ENCODE data around the gene KCNJ4. TPM values are rescaled to one million over a fixed set of nuclear protein-coding genes. Genes with fewer than 3 reads are reported as not detected.

KCNJ4 gene
- total RNA-seq, 3 donors from 2014 or later (not counting 1 experiment from before 2014, with no cell fraction given) = not detected

DNA sequence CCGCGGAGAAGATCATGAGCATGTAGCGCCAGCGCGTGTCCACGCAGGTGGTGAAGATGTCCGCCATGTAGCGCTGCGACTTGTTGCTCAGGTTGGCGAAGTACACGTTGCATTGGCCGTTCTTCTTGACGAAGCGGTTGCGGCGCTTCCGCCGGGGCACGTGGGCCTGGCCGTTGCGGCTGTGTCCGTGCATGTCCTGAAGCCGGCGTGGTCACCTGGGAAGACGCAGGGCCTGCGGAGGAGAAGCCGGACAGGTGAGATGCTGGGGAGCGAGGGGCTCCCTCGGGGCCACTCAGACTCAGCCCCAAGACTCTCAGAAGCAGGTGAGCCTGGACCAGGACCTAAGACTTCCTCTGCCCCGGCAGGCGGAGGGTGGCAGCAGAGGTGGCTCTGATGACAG, 27.1 kb downstream of the KCNJ4 start:
- intact Hi-C loops (cut with micrococcal nuclease) = no loop called here
- Histone ChIP-seq H3K4me1 (ENCODE audit: control insufficient read depth, insufficient read depth, low read length) (no peaks in the 10 kb centered on the region), H3K36me3 (ENCODE audit: control insufficient read depth, insufficient read depth, low read length) (no peaks in the 10 kb centered on the region), H3K27me3 (ENCODE audit: control insufficient read depth, insufficient read depth, low read length) (no peaks in the 10 kb centered on the region), H3K27ac (ENCODE audit: low read length) (no peak overlapping the region), H3K4me3 (ENCODE audit: low read length) (no peak overlapping the region), H3K9me3 (ENCODE audit: control insufficient read depth, insufficient read depth, low read length) (no peaks in the 10 kb centered on the region)
- H3K4me3 Mint-ChIP-seq = no peak overlapping the region
- no peaks in the 10 kb centered on the region for H3K4me1 Mint-ChIP-seq
- ATAC-seq (no peak), DNase-seq (no peak)
- no peaks in the 10 kb centered on the region for H3K9me3 Mint-ChIP-seq
- H3K27ac Mint-ChIP-seq = no peak overlapping the region
- 97% methylated on average over 31 of the region's 31 CpGs for WGBS (ENCODE audit: insufficient coverage)
- no peaks in the 10 kb centered on the region for H3K36me3 Mint-ChIP-seq
- no peaks in the 10 kb centered on the region for H3K27me3 Mint-ChIP-seq (ENCODE audit: low read depth in 2 of 2)
- TF ChIP-seq CTCF (IDR thresholded peaks at IDR 0.05) = no peak

DNA sequence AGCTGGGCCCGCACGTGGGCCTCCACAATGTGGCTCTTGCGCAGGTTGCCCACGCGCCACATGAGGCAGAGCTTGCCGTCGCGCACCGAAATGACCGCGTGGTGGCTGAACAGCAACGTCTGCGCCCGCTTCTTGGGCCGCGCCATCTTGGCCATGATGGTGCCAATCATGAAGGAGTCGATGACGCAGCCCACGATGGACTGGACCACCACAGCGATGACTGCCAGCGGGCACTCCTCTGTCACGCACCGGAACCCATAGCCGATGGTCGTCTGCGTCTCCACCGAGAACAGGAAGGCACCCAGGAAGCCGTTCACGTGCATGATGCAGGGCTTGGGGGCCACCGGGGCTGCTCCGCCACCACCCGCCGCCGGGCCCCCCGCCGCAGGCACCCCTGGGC, 27.5 kb downstream of the KCNJ4 start:
- Histone ChIP-seq H3K27ac (ENCODE audit: low read length) (no peak overlapping the region), H3K9me3 (ENCODE audit: control insufficient read depth, insufficient read depth, low read length) (no peaks in the 10 kb centered on the region), H3K4me3 (ENCODE audit: low read length) (no peak overlapping the region), H3K4me1 (ENCODE audit: control insufficient read depth, insufficient read depth, low read length) (no peaks in the 10 kb centered on the region), H3K36me3 (ENCODE audit: control insufficient read depth, insufficient read depth, low read length) (no peaks in the 10 kb centered on the region), H3K27me3 (ENCODE audit: control insufficient read depth, insufficient read depth, low read length) (no peaks in the 10 kb centered on the region)
- DNase-seq (no peak), ATAC-seq (no peak)
- H3K4me3 Mint-ChIP-seq = no peak overlapping the region
- H3K36me3 Mint-ChIP-seq = no peaks in the 10 kb centered on the region
- WGBS (ENCODE audit: insufficient coverage) = 96% methylated on average over 36 of the region's 36 CpGs
- no peaks in the 10 kb centered on the region for H3K4me1 Mint-ChIP-seq
- H3K27me3 Mint-ChIP-seq (ENCODE audit: low read depth in 2 of 2) = no peaks in the 10 kb centered on the region
- H3K27ac Mint-ChIP-seq = no peak overlapping the region
- intact Hi-C loops (cut with micrococcal nuclease) = no loop called here
- no peaks in the 10 kb centered on the region for H3K9me3 Mint-ChIP-seq
- no peak for TF ChIP-seq CTCF (IDR thresholded peaks at IDR 0.05)

- H3K9me3 Mint-ChIP-seq = no peaks in the 10 kb centered on the region
- intact Hi-C loops (cut with micrococcal nuclease) = no loop called here
- 89% methylated on average over 17 of the region's 17 CpGs for WGBS (ENCODE audit: insufficient coverage)
- TF ChIP-seq CTCF (IDR thresholded peaks at IDR 0.05) = no peak
- DNase-seq (no peak), ATAC-seq (no peak)
- Histone ChIP-seq H3K4me3 (ENCODE audit: low read length) (no peak overlapping the region), H3K9me3 (ENCODE audit: control insufficient read depth, insufficient read depth, low read length) (no peaks in the 10 kb centered on the region), H3K27ac (ENCODE audit: low read length) (no peak overlapping the region), H3K27me3 (ENCODE audit: control insufficient read depth, insufficient read depth, low read length) (no peaks in the 10 kb centered on the region), H3K4me1 (ENCODE audit: control insufficient read depth, insufficient read depth, low read length) (no peaks in the 10 kb centered on the region), H3K36me3 (ENCODE audit: control insufficient read depth, insufficient read depth, low read length) (no peaks in the 10 kb centered on the region)
- no peaks in the 10 kb centered on the region for H3K4me1 Mint-ChIP-seq
- H3K36me3 Mint-ChIP-seq = no peaks in the 10 kb centered on the region
- no peak overlapping the region for H3K4me3 Mint-ChIP-seq
- H3K27me3 Mint-ChIP-seq (ENCODE audit: low read depth in 2 of 2) = no peaks in the 10 kb centered on the region
- no peak overlapping the region for H3K27ac Mint-ChIP-seq
Measured at GRCh38 chr22:38426628-38427027, 28.4 kb downstream of the KCNJ4 start.

- H3K36me3 Mint-ChIP-seq = no peaks in the 10 kb centered on the region
- Histone ChIP-seq H3K4me3 (ENCODE audit: low read length) (no peak overlapping the region), H3K27ac (ENCODE audit: low read length) (no peak overlapping the region), H3K4me1 (ENCODE audit: control insufficient read depth, insufficient read depth, low read length) (no peaks in the 10 kb centered on the region), H3K27me3 (ENCODE audit: control insufficient read depth, insufficient read depth, low read length) (no peaks in the 10 kb centered on the region), H3K9me3 (ENCODE audit: control insufficient read depth, insufficient read depth, low read length) (no peaks in the 10 kb centered on the region), H3K36me3 (ENCODE audit: control insufficient read depth, insufficient read depth, low read length) (no peaks in the 10 kb centered on the region)
- WGBS (ENCODE audit: insufficient coverage) = 97% methylated on average over 12 of the region's 12 CpGs
- H3K27ac Mint-ChIP-seq = no peak overlapping the region
- ATAC-seq = no peak
- no peak for TF ChIP-seq CTCF (IDR thresholded peaks at IDR 0.05)
- no peaks in the 10 kb centered on the region for H3K27me3 Mint-ChIP-seq (ENCODE audit: low read depth in 2 of 2)
- H3K4me1 Mint-ChIP-seq = no peaks in the 10 kb centered on the region
- DNase-seq = no peak
- intact Hi-C loops (cut with micrococcal nuclease) = no loop called here
- no peaks in the 10 kb centered on the region for H3K9me3 Mint-ChIP-seq
- H3K4me3 Mint-ChIP-seq = no peak overlapping the region
Measured at GRCh38 chr22:38424525-38425080, 30.4 kb downstream of the KCNJ4 start.
